Chondrocyte (in vitro differentiated cells): ENCODE data around the gene TMEM132C. TPM values are rescaled to one million over a fixed set of nuclear protein-coding genes. Genes with fewer than 3 reads are reported as not detected.

ENCODE experiments used
- DNase-seq: peaks from one replicate; pipeline ENCODE4 v3.0.0; 2021; ENCODE audit warnings: mixed read lengths, low spot score
- H3K27ac Mint-ChIP-seq: one replicate; pipeline ENCODE4 v1.8.0; 2021; ENCODE audit warnings: mild to moderate bottlenecking, moderate library complexity, mixed read lengths; ENCODE audit not compliant: unreplicated experiment
- H3K27me3 Mint-ChIP-seq: 2 replicates; pipeline ENCODE4 v1.8.0; 2021; ENCODE audit warnings: low read depth, mixed read lengths
- H3K36me3 Mint-ChIP-seq: 2 replicates; pipeline ENCODE4 v1.8.0; 2021; ENCODE audit warnings: low read depth, mixed read lengths
- H3K4me1 Mint-ChIP-seq: 2 replicates; pipeline ENCODE4 v1.8.0; 2021; ENCODE audit warnings: low read depth, mild to moderate bottlenecking, mixed read lengths
- H3K4me3 Mint-ChIP-seq: one replicate; pipeline ENCODE4 v1.8.0; 2021; ENCODE audit warnings: mild to moderate bottlenecking, moderate library complexity, mixed read lengths; ENCODE audit not compliant: unreplicated experiment
- H3K9me3 Mint-ChIP-seq: 2 replicates; pipeline ENCODE4 v1.8.0; 2021; ENCODE audit warnings: low read depth, mixed read lengths
- CTCF ChIP-seq: fragments of 200-600 bp; sonication (generic); IDR thresholded peaks from 2 replicates; pipeline ENCODE4 v1.5.0; 2021; ENCODE audit warnings: antibody characterized with exemption, mild to moderate bottlenecking, moderate library complexity
- microRNA-seq: library from miRNA; unstranded; fragments of <30 nt; microRNA quantifications from one replicate; pipeline ENCODE4 v1.2.0, GENCODE V29; 2020; ENCODE audit warnings: borderline number of aligned reads
- total RNA-seq: library from RNA; stranded (reverse); gene quantifications from 3 replicates; pipeline ENCODE4 v1.2.1, GENCODE V29; 2021

Gene TMEM132C
- total RNA-seq, 1 donor from 2014 or later = not detected

- Mint-ChIP-seq H3K4me3 (no peak overlapping the region), H3K27me3 (peaks cover 4% of the 10 kb centered on the region), H3K36me3 (no peaks in the 10 kb centered on the region), H3K4me1 (no peaks in the 10 kb centered on the region), H3K27ac (no peak overlapping the region), H3K9me3 (peaks cover 5% of the 10 kb centered on the region)
- no peak for DNase-seq
- no peak for TF ChIP-seq CTCF
Measured at GRCh38 chr12:128752386-128752785, 485.4 kb downstream of the TMEM132C start.

GRCh38 chr12:128753438-128753837 is 486.5 kb downstream of the TMEM132C start:
- Mint-ChIP-seq H3K36me3 (no peaks in the 10 kb centered on the region), H3K4me1 (no peaks in the 10 kb centered on the region), H3K4me3 (no peak overlapping the region), H3K9me3 (peaks cover 5% of the 10 kb centered on the region), H3K27ac (no peak overlapping the region), H3K27me3 (peaks cover 10% of the 10 kb centered on the region)
- no peak for DNase-seq
- no peak for TF ChIP-seq CTCF

DNA sequence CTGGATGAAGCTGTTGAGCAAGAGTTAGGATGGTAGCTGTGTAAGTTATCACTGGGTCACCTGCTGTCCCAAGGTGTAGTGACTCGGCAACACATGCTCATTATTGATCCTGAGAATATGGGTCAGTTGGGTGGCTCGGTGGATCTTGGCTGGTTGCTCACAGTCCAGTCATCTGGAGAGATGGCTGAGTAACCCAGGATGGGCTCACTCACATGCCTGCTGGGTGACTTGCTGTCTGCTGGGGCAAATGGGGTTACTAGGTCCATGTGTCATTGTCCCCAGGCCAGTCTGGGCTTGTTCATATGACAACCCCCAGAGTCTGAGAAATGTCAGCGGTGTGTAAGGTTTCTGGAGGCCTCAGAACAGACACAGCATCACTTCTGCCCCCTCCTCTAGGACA is 487.3 kb downstream of the TMEM132C start:
- peaks cover 5% of the 10 kb centered on the region for H3K9me3 Mint-ChIP-seq

GRCh38 chr12:128755566-128755965 is 488.6 kb downstream of the TMEM132C start:
- no peaks in the 10 kb centered on the region for H3K4me1 Mint-ChIP-seq

More for the DNA sequence above, 487.3 kb downstream of the TMEM132C start:
- no peaks in the 10 kb centered on the region for H3K36me3 Mint-ChIP-seq
- no peaks in the 10 kb centered on the region for H3K4me1 Mint-ChIP-seq
- peaks cover 6% of the 10 kb centered on the region for H3K27me3 Mint-ChIP-seq
- H3K27ac Mint-ChIP-seq = no peak overlapping the region
- TF ChIP-seq CTCF = no peak
- DNase-seq = no peak
- H3K4me3 Mint-ChIP-seq = no peak overlapping the region

More at GRCh38 chr12:128755566-128755965, 488.6 kb downstream of the TMEM132C start:
- Mint-ChIP-seq H3K9me3 (peaks cover 5% of the 10 kb centered on the region), H3K27ac (no peak overlapping the region), H3K27me3 (peaks cover 6% of the 10 kb centered on the region), H3K4me3 (no peak overlapping the region), H3K36me3 (no peaks in the 10 kb centered on the region)
- TF ChIP-seq CTCF = no peak
- DNase-seq = no peak

Small RNA genes lying within 50 kb of the gene (microRNA-seq; reads per million reads assigned to microRNA genes)
- gene MIR3612 (not detected), gene MIR4419B (not detected)
